Lower leg skin (tissue), 3 donors: Measurements from ENCODE around the gene ASAP2.

Experiments used
- POLR2A ChIP-seq, 2 donors: fragments of 450-650 bp; IDR thresholded peaks; one replicate each; pipeline ENCODE4 v1.6.1; 2016 to 2017; ENCODE audit warnings: antibody characterized with exemption in 2 of 2, mild to moderate bottlenecking in 1 of 2, moderate library complexity in 1 of 2
- TF ChIP-seq, protein P1 (sequence below), 3 donors: fragments of 450-650 bp; IDR thresholded peaks; one replicate each; pipeline ENCODE4 v1.5.1; 2016; ENCODE audit warnings: antibody characterized with exemption in 3 of 3, mild to moderate bottlenecking in 3 of 3, moderate library complexity in 2 of 3

DNA sequence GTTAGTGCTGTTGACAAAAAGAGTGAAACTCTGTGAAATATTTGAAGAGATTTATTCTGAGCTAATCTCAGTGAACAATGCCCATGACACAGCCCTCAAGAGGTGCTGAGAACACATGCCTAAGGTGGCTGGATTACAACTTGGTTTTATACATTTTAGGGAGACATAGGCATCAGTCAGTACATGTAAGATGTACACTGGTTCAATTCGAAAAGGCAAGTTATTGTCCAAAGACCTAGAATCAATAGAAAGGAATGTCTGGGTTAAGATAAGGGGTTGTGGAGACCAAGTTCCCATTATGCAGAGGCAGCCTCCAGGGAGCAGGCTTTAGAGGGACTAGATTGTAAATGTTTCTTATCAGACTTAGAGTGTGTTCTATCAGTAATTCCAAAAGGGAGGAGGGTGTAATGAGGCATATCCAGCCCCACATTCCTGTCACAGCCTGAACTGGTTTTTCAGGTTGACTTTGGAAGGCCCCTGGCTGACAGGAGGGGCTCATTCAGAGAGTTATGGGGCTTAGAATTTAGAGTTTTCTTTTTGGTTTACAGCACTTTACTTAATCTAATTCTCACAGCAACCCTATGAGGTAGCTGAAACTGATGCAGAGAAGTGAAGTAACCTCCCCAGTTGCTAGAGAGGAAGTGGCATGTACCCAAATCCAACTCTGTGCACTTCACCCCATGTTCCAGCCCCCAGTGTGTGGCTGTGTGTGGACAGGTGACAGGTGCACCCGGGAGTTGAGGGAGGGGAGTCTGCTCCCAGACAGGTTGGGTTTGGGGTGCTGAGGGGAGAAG, 28.3 kb upstream of the ASAP2 start:
- TF ChIP-seq, protein P1, sequence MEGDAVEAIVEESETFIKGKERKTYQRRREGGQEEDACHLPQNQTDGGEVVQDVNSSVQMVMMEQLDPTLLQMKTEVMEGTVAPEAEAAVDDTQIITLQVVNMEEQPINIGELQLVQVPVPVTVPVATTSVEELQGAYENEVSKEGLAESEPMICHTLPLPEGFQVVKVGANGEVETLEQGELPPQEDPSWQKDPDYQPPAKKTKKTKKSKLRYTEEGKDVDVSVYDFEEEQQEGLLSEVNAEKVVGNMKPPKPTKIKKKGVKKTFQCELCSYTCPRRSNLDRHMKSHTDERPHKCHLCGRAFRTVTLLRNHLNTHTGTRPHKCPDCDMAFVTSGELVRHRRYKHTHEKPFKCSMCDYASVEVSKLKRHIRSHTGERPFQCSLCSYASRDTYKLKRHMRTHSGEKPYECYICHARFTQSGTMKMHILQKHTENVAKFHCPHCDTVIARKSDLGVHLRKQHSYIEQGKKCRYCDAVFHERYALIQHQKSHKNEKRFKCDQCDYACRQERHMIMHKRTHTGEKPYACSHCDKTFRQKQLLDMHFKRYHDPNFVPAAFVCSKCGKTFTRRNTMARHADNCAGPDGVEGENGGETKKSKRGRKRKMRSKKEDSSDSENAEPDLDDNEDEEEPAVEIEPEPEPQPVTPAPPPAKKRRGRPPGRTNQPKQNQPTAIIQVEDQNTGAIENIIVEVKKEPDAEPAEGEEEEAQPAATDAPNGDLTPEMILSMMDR (IDR thresholded peaks at IDR 0.05), result no peak
- TF ChIP-seq POLR2A (IDR thresholded peaks at IDR 0.05), result no peak
